GM21723 (cell line): ENCODE data around the gene DAZAP1.
A peak's percentile ranks its signal among the peaks of the same experiment; 100 is the strongest.

Experiments used
- ATAC-seq: cut with Tn5 transposase; IDR thresholded peaks from one replicate; pipeline ENCODE4 v1.9.1; 2021; ENCODE audit warnings: mild to moderate bottlenecking, moderate library complexity; ENCODE audit not compliant: unreplicated experiment

DAZAP1 gene

GRCh38 chr19:1407528-1408299, at the start of gene DAZAP1:
DAZAP1 (plus strand) TSS chr19:1407586; CDS start chr19:1407774, 188 bp downstream.
- ATAC-seq: peak; percentile 31

- ATAC-seq: no peak
These were observed 47.1 kb upstream of the DAZAP1 start for GRCh38 chr19:1360126-1360817.

GRCh38 chr19:1360818-1361461, 46.4 kb upstream of the DAZAP1 start:
- no peak for ATAC-seq

GRCh38 chr19:1361601-1362386, 45.6 kb upstream of the DAZAP1 start:
- no peak for ATAC-seq

GRCh38 chr19:1362387-1363257, 44.8 kb upstream of the DAZAP1 start:
- ATAC-seq: no peak

GRCh38 chr19:1363599-1363998, 43.8 kb upstream of the DAZAP1 start:
- no peak for ATAC-seq

- no peak for ATAC-seq
These were observed 43.2 kb upstream of the DAZAP1 start for GRCh38 chr19:1364070-1364704.

- no peak for ATAC-seq
These were observed 41.8 kb upstream of the DAZAP1 start for GRCh38 chr19:1365319-1366269.

- ATAC-seq: no peak
These were observed 41.1 kb upstream of the DAZAP1 start for GRCh38 chr19:1366296-1366695.

- no peak for ATAC-seq
These were observed 40.2 kb upstream of the DAZAP1 start for GRCh38 chr19:1366899-1367870.

GRCh38 chr19:1369214-1369805, 38.1 kb upstream of the DAZAP1 start:
- ATAC-seq: no peak

GRCh38 chr19:1370579-1371361, 36.6 kb upstream of the DAZAP1 start:
- no peak for ATAC-seq

GRCh38 chr19:1373042-1373533, 34.3 kb upstream of the DAZAP1 start:
- no peak for ATAC-seq

GRCh38 chr19:1373534-1374249, 33.7 kb upstream of the DAZAP1 start:
- no peak for ATAC-seq

- ATAC-seq: no peak
These were observed 33.2 kb upstream of the DAZAP1 start for GRCh38 chr19:1374250-1374577.

- ATAC-seq: no peak
These were observed 31.0 kb upstream of the DAZAP1 start for GRCh38 chr19:1376415-1376805.
